SK-N-SH (cell line): ENCODE data around the gene DSE. TPM values are rescaled to one million over a fixed set of nuclear protein-coding genes. Genes with fewer than 3 reads are reported as not detected.

Experiments used
- CTCF ChIA-PET: fragments of 300-600, 350-600 bp; formaldehyde crosslinking; extraction: SDS; loops from one replicate; lab custom pipeline; 2021; lab: Yijun Ruan, JAX
- POLR2A ChIA-PET: fragments of 350-600 bp; sonication (Branson Sonifier 250); formaldehyde crosslinking; extraction: SDS; loops from one replicate; lab custom pipeline; 2020; ENCODE audit warnings: antibody characterized with exemption, inconsistent platforms; lab: Yijun Ruan, JAX
- DNase-seq: peaks from one replicate; pipeline ENCODE4 v3.0.0; 2012
- H2AFZ ChIP-seq: fragments of 200-600 bp; sonication (generic); 2 replicates; pipeline ENCODE4 v1.8.1; 2016; ENCODE audit warnings: antibody characterized with exemption, mild to moderate bottlenecking, low read depth
- H3F3A ChIP-seq: fragments of 200-600 bp; sonication (generic); replicated peaks from 2 replicates; pipeline ENCODE3; 2016; ENCODE audit warnings: antibody characterized with exemption, mild to moderate bottlenecking; ENCODE audit not compliant: insufficient read depth
- H3K27ac ChIP-seq, 2 experiments: fragments of 200-500 bp in 1 of 2; fragments of 200-600 bp in 1 of 2; sonication (Bioruptor generic) in 1 of 2; sonication (generic), shearing (Covaris generic) in 1 of 2; 2 replicates each; pipeline versions ENCODE4 v1.5.1 to v1.6.1; 2014 to 2016; ENCODE audit warnings: low read depth in 2 of 2, inconsistent platforms in 1 of 2, low read length in 1 of 2, mild to moderate bottlenecking in 1 of 2, mixed read lengths in 1 of 2
- H3K27me3 ChIP-seq: fragments of 200-600 bp; sonication (generic), shearing (Covaris generic); 2 replicates; pipeline ENCODE4 v1.6.1; 2016; ENCODE audit warnings: mixed run types; ENCODE audit not compliant: insufficient read depth
- H3K36me3 ChIP-seq, 2 experiments: fragments of 200-500 bp in 1 of 2; fragments of 200-600 bp in 1 of 2; sonication (Bioruptor generic) in 1 of 2; sonication (generic) in 1 of 2; replicated peaks in 1 of 2; 2 replicates each; pipeline versions ENCODE3 to v1.5.1; 2014 to 2016; ENCODE audit warnings: low read length in 1 of 2, mild to moderate bottlenecking in 1 of 2; ENCODE audit not compliant: insufficient read depth in 2 of 2, control insufficient read depth in 1 of 2
- H3K4me1 ChIP-seq, 2 experiments: fragments of 200-500 bp in 1 of 2; fragments of 200-600 bp in 1 of 2; sonication (Bioruptor generic) in 1 of 2; sonication (generic), shearing (Covaris generic) in 1 of 2; 2 replicates each; pipeline versions ENCODE4 v1.5.1 to v1.6.1; 2014 to 2016; ENCODE audit warnings: low read depth in 1 of 2, low read length in 1 of 2, mixed run types in 1 of 2; ENCODE audit not compliant: insufficient read depth in 2 of 2, control insufficient read depth in 1 of 2
- H3K4me2 ChIP-seq: fragments of 200-600 bp; sonication (generic), shearing (Covaris generic); 2 replicates; pipeline ENCODE4 v1.6.1; 2017; ENCODE audit warnings: mixed run types
- H3K4me3 ChIP-seq, 2 experiments: fragments of 200-500 bp in 1 of 2; fragments of 200-600 bp in 1 of 2; sonication (Bioruptor generic) in 1 of 2; sonication (generic), shearing (Covaris generic) in 1 of 2; 2 replicates each; pipeline versions ENCODE4 v1.5.1 to v1.8.1; 2014 to 2016; ENCODE audit warnings: low read depth in 2 of 2, inconsistent platforms in 1 of 2, low read length in 1 of 2, mild to moderate bottlenecking in 1 of 2, mixed read lengths in 1 of 2, moderate library complexity in 1 of 2
- H3K79me2 ChIP-seq: fragments of 200-600 bp; sonication (generic); 2 replicates; pipeline ENCODE4 v1.8.1; 2017; ENCODE audit warnings: mild to moderate bottlenecking; ENCODE audit not compliant: insufficient read depth
- H3K9ac ChIP-seq: fragments of 200-600 bp; sonication (generic); 2 replicates; pipeline ENCODE4 v1.6.1; 2017; ENCODE audit warnings: mixed run types
- H3K9me2 ChIP-seq: fragments of 200-600 bp; sonication (generic); 2 replicates; pipeline ENCODE4 v1.6.1; 2017; ENCODE audit warnings: mixed run types
- H3K9me3 ChIP-seq: fragments of 200-600 bp; sonication (generic); 2 replicates; pipeline ENCODE4 v1.6.1; 2017; ENCODE audit warnings: mixed run types, mild to moderate bottlenecking, moderate library complexity
- H4K20me1 ChIP-seq: fragments of 200-600 bp; sonication (generic); 2 replicates; pipeline ENCODE4 v1.6.1; 2017; ENCODE audit warnings: mild to moderate bottlenecking, mixed run types; ENCODE audit not compliant: insufficient read depth
- CHD2 ChIP-seq: fragments of 150-350 bp; IDR thresholded peaks from 2 replicates; pipeline ENCODE4 v1.6.1; 2018; ENCODE audit warnings: low read length; ENCODE audit not compliant: partially characterized antibody
- ELF1 ChIP-seq: IDR thresholded peaks from 2 replicates; pipeline ENCODE4 v1.4.0; 2012
- EP300 ChIP-seq, 2 experiments: IDR thresholded peaks; 2 replicates each; pipeline versions ENCODE4 v1.4.0 to v1.6.1; 2012; ENCODE audit warnings: borderline replicate concordance in 1 of 2, low read depth in 1 of 2, low read length in 1 of 2
- EZH2phosphoT487 ChIP-seq: fragments of 200-600 bp; sonication (generic); IDR thresholded peaks from 2 replicates; pipeline ENCODE4 v1.6.1; 2017; ENCODE audit warnings: low read depth, mixed run types, mild to moderate bottlenecking, antibody characterized with exemption, moderate library complexity, borderline replicate concordance
- FOSL2 ChIP-seq: IDR thresholded peaks from 2 replicates; pipeline ENCODE4 v1.4.0; 2012; ENCODE audit warnings: low read depth, mild to moderate bottlenecking, moderate library complexity, borderline replicate concordance
- FOXJ3 ChIP-seq: sonication (generic); formaldehyde crosslinking; IDR thresholded peaks from 2 replicates; pipeline ENCODE4 v1.5.1; 2020; ENCODE audit warnings: mild to moderate bottlenecking, missing genetic modification reagents
- FOXM1 ChIP-seq: IDR thresholded peaks from 2 replicates; pipeline ENCODE4 v1.4.0; 2012; ENCODE audit warnings: low read depth, mild to moderate bottlenecking
- GABPA ChIP-seq: IDR thresholded peaks from 2 replicates; pipeline ENCODE4 v1.4.0; 2012; ENCODE audit warnings: low read depth, mild to moderate bottlenecking
- GATA2 ChIP-seq: sonication (generic); formaldehyde crosslinking; IDR thresholded peaks from 2 replicates; pipeline ENCODE4 v1.5.0; 2020; ENCODE audit warnings: mild to moderate bottlenecking, missing genetic modification reagents
- JUND ChIP-seq: IDR thresholded peaks from 2 replicates; pipeline ENCODE4 v1.4.0; 2012
- MEF2A ChIP-seq: IDR thresholded peaks from 2 replicates; pipeline ENCODE4 v1.4.0; 2012; ENCODE audit warnings: low read depth, borderline replicate concordance
- MXI1 ChIP-seq: IDR thresholded peaks from 2 replicates; pipeline ENCODE4 v1.6.1; 2012; ENCODE audit warnings: mild to moderate bottlenecking, low read depth, low read length, improper control_type of control experiment
- NFIC ChIP-seq: IDR thresholded peaks from 2 replicates; pipeline ENCODE4 v1.4.0; 2012; ENCODE audit warnings: borderline replicate concordance
- NRF1 ChIP-seq: IDR thresholded peaks from 2 replicates; pipeline ENCODE4 v1.6.1; 2012; ENCODE audit warnings: low read depth, mild to moderate bottlenecking, low read length
- POLR2AphosphoS5 ChIP-seq: IDR thresholded peaks from 2 replicates; pipeline ENCODE4 v1.6.1; 2012; ENCODE audit warnings: low read depth, low read length
- RAD21 ChIP-seq: IDR thresholded peaks from 2 replicates; pipeline ENCODE4 v1.6.1; 2012; ENCODE audit warnings: mild to moderate bottlenecking, low read length
- RCOR1 ChIP-seq: fragments of 150-350 bp; IDR thresholded peaks from 2 replicates; pipeline ENCODE4 v1.6.1; 2017; ENCODE audit warnings: antibody characterized with exemption, low read length
- RXRA ChIP-seq: IDR thresholded peaks from 2 replicates; pipeline ENCODE4 v1.4.0; 2012; ENCODE audit warnings: low read depth, mild to moderate bottlenecking, borderline replicate concordance
- SIN3A ChIP-seq: IDR thresholded peaks from 2 replicates; pipeline ENCODE4 v1.6.1; 2012; ENCODE audit warnings: low read depth, mild to moderate bottlenecking, low read length, moderate library complexity, borderline replicate concordance
- SMC3 ChIP-seq: IDR thresholded peaks from 2 replicates; pipeline ENCODE4 v1.6.1; 2012; ENCODE audit warnings: low read depth, low read length, improper control_type of control experiment
- TAF1 ChIP-seq: IDR thresholded peaks from 2 replicates; pipeline ENCODE4 v1.6.1; 2012; ENCODE audit warnings: low read depth, mild to moderate bottlenecking, low read length, moderate library complexity, borderline replicate concordance
- TCF12 ChIP-seq: IDR thresholded peaks from 2 replicates; pipeline ENCODE4 v1.4.0; 2012
- TEAD4 ChIP-seq: IDR thresholded peaks from 2 replicates; pipeline ENCODE4 v1.4.0; 2012; ENCODE audit warnings: mild to moderate bottlenecking, borderline replicate concordance; ENCODE audit not compliant: insufficient read depth
- YY1 ChIP-seq: IDR thresholded peaks from 2 replicates; pipeline ENCODE4 v1.4.0; 2012; ENCODE audit warnings: low read depth, mild to moderate bottlenecking
- WGBS: methylation state at CpG from one replicate; pipeline ENCODE4 v1.1.6; 2017; ENCODE audit warnings: low lambda C conversion rate; 5-methylcytosine and 5-hydroxymethylcytosine counted together
- polyA plus RNA-seq, 3 experiments: library from polyadenylated mRNA; depleted of rRNA; stranded (reverse); fragments of >200 nt; gene quantifications; 2 replicates each; pipeline ENCODE4 v1.2.3, GENCODE V29; 2012
- TF ChIP-seq, protein P1 (sequence below): IDR thresholded peaks from 2 replicates; pipeline ENCODE4 v1.4.0; 2012; ENCODE audit warnings: low read depth, borderline replicate concordance
- TF ChIP-seq, protein P2 (sequence below): IDR thresholded peaks from 2 replicates; pipeline ENCODE4 v1.4.0; 2012; ENCODE audit warnings: low read depth, borderline replicate concordance
- TF ChIP-seq, protein P3 (sequence below): IDR thresholded peaks from 2 replicates; pipeline ENCODE4 v1.6.1; 2012; ENCODE audit warnings: mild to moderate bottlenecking, low read depth, low read length, moderate library complexity
- TF ChIP-seq, protein P4 (sequence below): IDR thresholded peaks from 2 replicates; pipeline ENCODE4 v1.4.0; 2012; ENCODE audit warnings: low read depth
- TF ChIP-seq, protein P5 (sequence below): IDR thresholded peaks from 2 replicates; pipeline ENCODE4; 2012

Gene DSE
- polyA plus RNA-seq, 1 of the 3 experiments (the other 2 are of a cell fraction): 12.7 TPM

DNA sequence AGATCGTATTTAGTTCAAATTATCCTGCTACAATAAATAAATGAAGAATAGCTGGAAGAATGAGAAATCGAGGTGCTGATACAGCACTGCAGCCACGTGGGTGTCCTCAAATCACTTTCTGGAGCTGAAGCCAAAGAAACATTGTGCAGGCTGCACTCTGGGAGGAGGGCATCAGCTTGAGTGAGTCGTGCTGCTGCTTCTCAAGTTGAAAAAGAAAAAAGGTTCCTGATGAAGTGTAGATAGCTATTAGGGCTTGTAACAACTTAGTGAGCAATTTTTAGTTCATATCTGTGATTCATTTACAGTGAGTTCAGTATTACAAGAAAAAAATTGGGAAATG lies 40.5 kb downstream of the DSE start:
- H4K20me1 ChIP-seq: no peaks in the 10 kb centered on the region
- H3K9me3 ChIP-seq: no peaks in the 10 kb centered on the region
- H3F3A ChIP-seq: peaks cover 5% of the 10 kb centered on the region
- peaks cover 2 to 7% of the 10 kb centered on the region in 2 experiments for H3K36me3 ChIP-seq
- H3K27me3 ChIP-seq: no peaks in the 10 kb centered on the region
- H3K4me1 ChIP-seq: peaks cover 8 to 22% of the 10 kb centered on the region in 2 experiments; a peak in 3 of 4 replicates
- H3K79me2 ChIP-seq: peaks cover 47% of the 10 kb centered on the region
- ChIA-PET POLR2A (no interaction called here), CTCF (no interaction called here)
- H3K9ac ChIP-seq: no peak overlapping the region
- no peak overlapping the region for H3K4me3 ChIP-seq
- no peaks in the 10 kb centered on the region for H3K9me2 ChIP-seq
- peak overlapping the region; percentile 9; the same call in 1 of the 2 replicates for H3K4me2 ChIP-seq
- WGBS: 15% methylated on average over 4 of the region's 4 CpGs
- peak overlapping the region; percentile 17; the same call in 1 of the 2 replicates for H2AFZ ChIP-seq
- no peak for DNase-seq
- peak overlapping the region; percentile 47 to 77; a peak in 3 of 4 replicates for H3K27ac ChIP-seq
- TF ChIP-seq RAD21 (0 out of 2 replicates have a peak, but pooled peaks have one; percentile 1), TAF1 (no peak), CHD2 (no peak), GABPA (no peak), POLR2AphosphoS5 (no peak), YY1 (no peak), NRF1 (no peak), RXRA (no peak), FOXM1 (no peak), GATA2 (CRISPR knock-in tag) (no peak), ELF1 (no peak), EZH2phosphoT487 (no peak), TCF12 (peak; percentile 44; the same call in 1 of the 2 replicates), RCOR1 (no peak), EP300 (IDR thresholded peaks at IDR 0.05; ENCODE audit: borderline replicate concordance in 1 of 2, low read depth in 1 of 2, low read length in 1 of 2) (no peak), MEF2A (no peak), TEAD4 (no peak), SIN3A (no peak), FOSL2 (no peak), SMC3 (no peak), JUND (no peak), NFIC (peak; percentile 5; the same call in 1 of the 2 replicates), FOXJ3 (CRISPR knock-in tag) (no peak), MXI1 (peak; percentile 69)
- TF ChIP-seq, protein P1, sequence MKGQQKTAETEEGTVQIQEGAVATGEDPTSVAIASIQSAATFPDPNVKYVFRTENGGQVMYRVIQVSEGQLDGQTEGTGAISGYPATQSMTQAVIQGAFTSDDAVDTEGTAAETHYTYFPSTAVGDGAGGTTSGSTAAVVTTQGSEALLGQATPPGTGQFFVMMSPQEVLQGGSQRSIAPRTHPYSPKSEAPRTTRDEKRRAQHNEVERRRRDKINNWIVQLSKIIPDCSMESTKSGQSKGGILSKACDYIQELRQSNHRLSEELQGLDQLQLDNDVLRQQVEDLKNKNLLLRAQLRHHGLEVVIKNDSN: peak; percentile 29; the same call in 1 of the 2 replicates
- TF ChIP-seq, protein P2, sequence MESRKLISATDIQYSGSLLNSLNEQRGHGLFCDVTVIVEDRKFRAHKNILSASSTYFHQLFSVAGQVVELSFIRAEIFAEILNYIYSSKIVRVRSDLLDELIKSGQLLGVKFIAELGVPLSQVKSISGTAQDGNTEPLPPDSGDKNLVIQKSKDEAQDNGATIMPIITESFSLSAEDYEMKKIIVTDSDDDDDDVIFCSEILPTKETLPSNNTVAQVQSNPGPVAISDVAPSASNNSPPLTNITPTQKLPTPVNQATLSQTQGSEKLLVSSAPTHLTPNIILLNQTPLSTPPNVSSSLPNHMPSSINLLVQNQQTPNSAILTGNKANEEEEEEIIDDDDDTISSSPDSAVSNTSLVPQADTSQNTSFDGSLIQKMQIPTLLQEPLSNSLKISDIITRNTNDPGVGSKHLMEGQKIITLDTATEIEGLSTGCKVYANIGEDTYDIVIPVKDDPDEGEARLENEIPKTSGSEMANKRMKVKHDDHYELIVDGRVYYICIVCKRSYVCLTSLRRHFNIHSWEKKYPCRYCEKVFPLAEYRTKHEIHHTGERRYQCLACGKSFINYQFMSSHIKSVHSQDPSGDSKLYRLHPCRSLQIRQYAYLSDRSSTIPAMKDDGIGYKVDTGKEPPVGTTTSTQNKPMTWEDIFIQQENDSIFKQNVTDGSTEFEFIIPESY: no peak
- TF ChIP-seq, protein P3, sequence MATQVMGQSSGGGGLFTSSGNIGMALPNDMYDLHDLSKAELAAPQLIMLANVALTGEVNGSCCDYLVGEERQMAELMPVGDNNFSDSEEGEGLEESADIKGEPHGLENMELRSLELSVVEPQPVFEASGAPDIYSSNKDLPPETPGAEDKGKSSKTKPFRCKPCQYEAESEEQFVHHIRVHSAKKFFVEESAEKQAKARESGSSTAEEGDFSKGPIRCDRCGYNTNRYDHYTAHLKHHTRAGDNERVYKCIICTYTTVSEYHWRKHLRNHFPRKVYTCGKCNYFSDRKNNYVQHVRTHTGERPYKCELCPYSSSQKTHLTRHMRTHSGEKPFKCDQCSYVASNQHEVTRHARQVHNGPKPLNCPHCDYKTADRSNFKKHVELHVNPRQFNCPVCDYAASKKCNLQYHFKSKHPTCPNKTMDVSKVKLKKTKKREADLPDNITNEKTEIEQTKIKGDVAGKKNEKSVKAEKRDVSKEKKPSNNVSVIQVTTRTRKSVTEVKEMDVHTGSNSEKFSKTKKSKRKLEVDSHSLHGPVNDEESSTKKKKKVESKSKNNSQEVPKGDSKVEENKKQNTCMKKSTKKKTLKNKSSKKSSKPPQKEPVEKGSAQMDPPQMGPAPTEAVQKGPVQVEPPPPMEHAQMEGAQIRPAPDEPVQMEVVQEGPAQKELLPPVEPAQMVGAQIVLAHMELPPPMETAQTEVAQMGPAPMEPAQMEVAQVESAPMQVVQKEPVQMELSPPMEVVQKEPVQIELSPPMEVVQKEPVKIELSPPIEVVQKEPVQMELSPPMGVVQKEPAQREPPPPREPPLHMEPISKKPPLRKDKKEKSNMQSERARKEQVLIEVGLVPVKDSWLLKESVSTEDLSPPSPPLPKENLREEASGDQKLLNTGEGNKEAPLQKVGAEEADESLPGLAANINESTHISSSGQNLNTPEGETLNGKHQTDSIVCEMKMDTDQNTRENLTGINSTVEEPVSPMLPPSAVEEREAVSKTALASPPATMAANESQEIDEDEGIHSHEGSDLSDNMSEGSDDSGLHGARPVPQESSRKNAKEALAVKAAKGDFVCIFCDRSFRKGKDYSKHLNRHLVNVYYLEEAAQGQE: no peak
- TF ChIP-seq, protein P4, sequence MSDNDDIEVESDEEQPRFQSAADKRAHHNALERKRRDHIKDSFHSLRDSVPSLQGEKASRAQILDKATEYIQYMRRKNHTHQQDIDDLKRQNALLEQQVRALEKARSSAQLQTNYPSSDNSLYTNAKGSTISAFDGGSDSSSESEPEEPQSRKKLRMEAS: peak; percentile 75
- TF ChIP-seq, protein P5, sequence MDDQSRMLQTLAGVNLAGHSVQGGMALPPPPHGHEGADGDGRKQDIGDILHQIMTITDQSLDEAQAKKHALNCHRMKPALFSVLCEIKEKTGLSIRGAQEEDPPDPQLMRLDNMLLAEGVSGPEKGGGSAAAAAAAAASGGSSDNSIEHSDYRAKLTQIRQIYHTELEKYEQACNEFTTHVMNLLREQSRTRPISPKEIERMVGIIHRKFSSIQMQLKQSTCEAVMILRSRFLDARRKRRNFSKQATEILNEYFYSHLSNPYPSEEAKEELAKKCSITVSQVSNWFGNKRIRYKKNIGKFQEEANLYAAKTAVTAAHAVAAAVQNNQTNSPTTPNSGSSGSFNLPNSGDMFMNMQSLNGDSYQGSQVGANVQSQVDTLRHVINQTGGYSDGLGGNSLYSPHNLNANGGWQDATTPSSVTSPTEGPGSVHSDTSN: 0 out of 2 replicates have a peak, but pooled peaks have one; percentile 8
